SK-N-SH (cell line): ENCODE measurements around the gene MCF2L. TPM values are rescaled to one million over a fixed set of nuclear protein-coding genes. Genes with fewer than 3 reads are reported as not detected.
"Not testable (repeated sequence)": the region's sequence is repeated elsewhere in the genome, so short reads cannot be mapped to it uniquely, and the experiment has no call there.

Source experiments
- CTCF ChIA-PET: fragments of 300-600, 350-600 bp; formaldehyde crosslinking; extraction: SDS; loops from one replicate; lab custom pipeline; 2021; lab: Yijun Ruan, JAX
- POLR2A ChIA-PET: fragments of 350-600 bp; sonication (Branson Sonifier 250); formaldehyde crosslinking; extraction: SDS; loops from one replicate; lab custom pipeline; 2020; ENCODE audit warnings: antibody characterized with exemption, inconsistent platforms; lab: Yijun Ruan, JAX
- DNase-seq: peaks from one replicate; pipeline ENCODE4 v3.0.0; 2012
- H2AFZ ChIP-seq: fragments of 200-600 bp; sonication (generic); 2 replicates; pipeline ENCODE4 v1.8.1; 2016; ENCODE audit warnings: antibody characterized with exemption, mild to moderate bottlenecking, low read depth
- H3F3A ChIP-seq: fragments of 200-600 bp; sonication (generic); replicated peaks from 2 replicates; pipeline ENCODE3; 2016; ENCODE audit warnings: antibody characterized with exemption, mild to moderate bottlenecking; ENCODE audit not compliant: insufficient read depth
- H3K27ac ChIP-seq, 2 experiments: fragments of 200-500 bp in 1 of 2; fragments of 200-600 bp in 1 of 2; sonication (Bioruptor generic) in 1 of 2; sonication (generic), shearing (Covaris generic) in 1 of 2; 2 replicates each; pipeline versions ENCODE4 v1.5.1 to v1.6.1; 2014 to 2016; ENCODE audit warnings: low read depth in 2 of 2, inconsistent platforms in 1 of 2, low read length in 1 of 2, mild to moderate bottlenecking in 1 of 2, mixed read lengths in 1 of 2
- H3K27me3 ChIP-seq: fragments of 200-600 bp; sonication (generic), shearing (Covaris generic); 2 replicates; pipeline ENCODE4 v1.6.1; 2016; ENCODE audit warnings: mixed run types; ENCODE audit not compliant: insufficient read depth
- H3K36me3 ChIP-seq, 2 experiments: fragments of 200-500 bp in 1 of 2; fragments of 200-600 bp in 1 of 2; sonication (Bioruptor generic) in 1 of 2; sonication (generic) in 1 of 2; replicated peaks in 1 of 2; 2 replicates each; pipeline versions ENCODE3 to v1.5.1; 2014 to 2016; ENCODE audit warnings: low read length in 1 of 2, mild to moderate bottlenecking in 1 of 2; ENCODE audit not compliant: insufficient read depth in 2 of 2, control insufficient read depth in 1 of 2
- H3K4me1 ChIP-seq, 2 experiments: fragments of 200-500 bp in 1 of 2; fragments of 200-600 bp in 1 of 2; sonication (Bioruptor generic) in 1 of 2; sonication (generic), shearing (Covaris generic) in 1 of 2; 2 replicates each; pipeline versions ENCODE4 v1.5.1 to v1.6.1; 2014 to 2016; ENCODE audit warnings: low read depth in 1 of 2, low read length in 1 of 2, mixed run types in 1 of 2; ENCODE audit not compliant: insufficient read depth in 2 of 2, control insufficient read depth in 1 of 2
- H3K4me2 ChIP-seq: fragments of 200-600 bp; sonication (generic), shearing (Covaris generic); 2 replicates; pipeline ENCODE4 v1.6.1; 2017; ENCODE audit warnings: mixed run types
- H3K4me3 ChIP-seq, 2 experiments: fragments of 200-500 bp in 1 of 2; fragments of 200-600 bp in 1 of 2; sonication (Bioruptor generic) in 1 of 2; sonication (generic), shearing (Covaris generic) in 1 of 2; 2 replicates each; pipeline versions ENCODE4 v1.5.1 to v1.8.1; 2014 to 2016; ENCODE audit warnings: low read depth in 2 of 2, inconsistent platforms in 1 of 2, low read length in 1 of 2, mild to moderate bottlenecking in 1 of 2, mixed read lengths in 1 of 2, moderate library complexity in 1 of 2
- H3K79me2 ChIP-seq: fragments of 200-600 bp; sonication (generic); 2 replicates; pipeline ENCODE4 v1.8.1; 2017; ENCODE audit warnings: mild to moderate bottlenecking; ENCODE audit not compliant: insufficient read depth
- H3K9ac ChIP-seq: fragments of 200-600 bp; sonication (generic); 2 replicates; pipeline ENCODE4 v1.6.1; 2017; ENCODE audit warnings: mixed run types
- H3K9me2 ChIP-seq: fragments of 200-600 bp; sonication (generic); 2 replicates; pipeline ENCODE4 v1.6.1; 2017; ENCODE audit warnings: mixed run types
- H3K9me3 ChIP-seq: fragments of 200-600 bp; sonication (generic); 2 replicates; pipeline ENCODE4 v1.6.1; 2017; ENCODE audit warnings: mixed run types, mild to moderate bottlenecking, moderate library complexity
- H4K20me1 ChIP-seq: fragments of 200-600 bp; sonication (generic); 2 replicates; pipeline ENCODE4 v1.6.1; 2017; ENCODE audit warnings: mild to moderate bottlenecking, mixed run types; ENCODE audit not compliant: insufficient read depth
- CHD2 ChIP-seq: fragments of 150-350 bp; IDR thresholded peaks from 2 replicates; pipeline ENCODE4 v1.6.1; 2018; ENCODE audit warnings: low read length; ENCODE audit not compliant: partially characterized antibody
- ELF1 ChIP-seq: IDR thresholded peaks from 2 replicates; pipeline ENCODE4 v1.4.0; 2012
- EP300 ChIP-seq, 2 experiments: IDR thresholded peaks; 2 replicates each; pipeline versions ENCODE4 v1.4.0 to v1.6.1; 2012; ENCODE audit warnings: borderline replicate concordance in 1 of 2, low read depth in 1 of 2, low read length in 1 of 2
- EZH2phosphoT487 ChIP-seq: fragments of 200-600 bp; sonication (generic); IDR thresholded peaks from 2 replicates; pipeline ENCODE4 v1.6.1; 2017; ENCODE audit warnings: low read depth, mixed run types, mild to moderate bottlenecking, antibody characterized with exemption, moderate library complexity, borderline replicate concordance
- FOSL2 ChIP-seq: IDR thresholded peaks from 2 replicates; pipeline ENCODE4 v1.4.0; 2012; ENCODE audit warnings: low read depth, mild to moderate bottlenecking, moderate library complexity, borderline replicate concordance
- NFIC ChIP-seq: IDR thresholded peaks from 2 replicates; pipeline ENCODE4 v1.4.0; 2012; ENCODE audit warnings: borderline replicate concordance
- RFX5 ChIP-seq: IDR thresholded peaks from 2 replicates; pipeline ENCODE4 v1.6.1; 2012; ENCODE audit warnings: mild to moderate bottlenecking, improper control_type of control experiment, low read length
- RXRA ChIP-seq: IDR thresholded peaks from 2 replicates; pipeline ENCODE4 v1.4.0; 2012; ENCODE audit warnings: low read depth, mild to moderate bottlenecking, borderline replicate concordance
- YY1 ChIP-seq: IDR thresholded peaks from 2 replicates; pipeline ENCODE4 v1.4.0; 2012; ENCODE audit warnings: low read depth, mild to moderate bottlenecking
- WGBS: methylation state at CpG from one replicate; pipeline ENCODE4 v1.1.6; 2017; ENCODE audit warnings: low lambda C conversion rate; 5-methylcytosine and 5-hydroxymethylcytosine counted together
- polyA plus RNA-seq, 3 experiments: library from polyadenylated mRNA; depleted of rRNA; stranded (reverse); fragments of >200 nt; gene quantifications; 2 replicates each; pipeline ENCODE4 v1.2.3, GENCODE V29; 2012
- TF ChIP-seq, protein P1 (sequence below): IDR thresholded peaks from 2 replicates; pipeline ENCODE4 v1.4.0; 2012; ENCODE audit warnings: low read depth

Gene MCF2L
- polyA plus RNA-seq, 1 of the 3 experiments (the other 2 are of a cell fraction), result 0.56 TPM

DNA sequence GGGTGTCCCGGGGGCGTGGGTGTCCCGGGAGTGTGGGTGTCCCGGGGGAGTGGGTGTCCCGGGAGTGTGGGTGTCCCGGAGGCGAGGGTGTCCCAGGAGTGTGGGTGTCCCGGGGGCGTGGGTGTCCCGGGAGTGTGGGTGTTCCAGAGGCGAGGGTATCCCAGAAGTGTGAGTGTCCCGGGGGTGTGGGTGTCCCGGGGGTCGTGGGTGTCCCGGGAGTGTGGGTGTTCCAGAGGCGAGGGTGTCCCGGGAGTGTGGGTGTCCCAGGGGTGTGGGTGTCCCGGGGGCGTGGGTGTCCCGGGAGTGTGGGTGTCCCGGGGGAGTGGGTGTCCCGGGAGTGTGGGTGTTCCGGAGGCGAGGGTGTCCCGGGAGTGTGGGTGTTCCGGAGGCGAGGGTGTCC, 139.5 kb downstream of the MCF2L start:
- WGBS, result 80% methylated on average over 14 of the region's 27 CpGs
- H4K20me1 ChIP-seq, H3K4me1 ChIP-seq, H3K79me2 ChIP-seq, H3K4me2 ChIP-seq, H3K36me3 ChIP-seq, H3K9me3 ChIP-seq, H2AFZ ChIP-seq, H3K4me3 ChIP-seq, H3K27ac ChIP-seq, H3K9ac ChIP-seq, POLR2A ChIA-PET, H3F3A ChIP-seq, CTCF ChIA-PET, H3K9me2 ChIP-seq, DNase-seq: not testable (repeated sequence)
- H3K27me3 ChIP-seq, result peaks cover 12% of the 10 kb centered on the region

DNA sequence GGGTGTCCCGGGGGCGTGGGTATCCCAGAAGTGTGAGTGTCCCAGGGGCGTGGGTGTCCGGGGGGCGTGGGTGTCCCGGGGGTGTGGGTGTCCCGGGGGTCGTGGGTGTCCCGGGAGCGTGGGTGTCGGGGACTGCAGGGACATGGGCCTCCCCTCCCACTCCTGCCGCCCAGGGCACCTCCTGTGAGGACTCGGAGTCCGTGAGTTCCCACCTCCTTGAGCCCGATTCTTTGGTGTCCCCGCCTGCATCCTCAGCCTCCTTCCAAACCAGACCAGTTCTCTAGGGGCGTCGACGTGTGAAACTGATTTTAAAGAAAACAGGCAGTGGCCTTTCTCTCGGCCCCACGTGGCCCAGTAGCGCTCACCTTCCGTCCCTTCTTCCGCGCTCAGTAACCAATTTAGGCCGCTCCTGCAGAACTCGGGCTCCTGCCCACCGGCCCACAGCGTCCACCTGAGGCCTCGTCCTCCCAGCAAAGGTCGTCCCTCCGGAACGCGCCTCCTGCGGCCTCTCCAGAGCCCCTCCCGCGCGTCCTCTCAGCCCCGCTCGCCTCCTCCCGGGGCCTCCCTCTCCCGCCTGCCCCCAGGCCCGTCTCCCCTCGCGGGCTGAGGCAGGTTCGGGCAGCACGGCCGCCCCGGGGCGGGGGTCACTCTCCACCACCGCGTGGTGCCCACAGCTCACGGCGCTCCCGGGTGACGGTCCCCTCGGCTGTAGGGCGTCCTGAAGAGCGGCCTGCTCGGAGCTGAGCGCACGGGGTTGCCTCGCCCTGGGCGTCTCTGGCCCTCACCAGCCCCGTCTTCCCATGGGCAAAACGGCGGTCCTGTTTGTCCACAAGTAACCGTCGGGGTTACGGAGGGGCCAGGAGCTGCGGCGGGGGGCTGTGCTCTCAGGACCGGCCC, 140.4 kb downstream of the MCF2L start:
- H3K9me3 ChIP-seq, result no peaks in the 10 kb centered on the region
- H4K20me1 ChIP-seq, result no peaks in the 10 kb centered on the region
- no peaks in the 10 kb centered on the region for H3K79me2 ChIP-seq
- peaks cover 12% of the 10 kb centered on the region for H3K27me3 ChIP-seq
- POLR2A ChIA-PET, result no interaction called here
- H3K4me2 ChIP-seq, result no peak overlapping the region
- no peak for TF ChIP-seq CHD2
- TF ChIP-seq FOSL2, result no peak
- no peak for TF ChIP-seq ELF1
- no peak for TF ChIP-seq RFX5
- no peak for TF ChIP-seq RXRA
- TF ChIP-seq, protein P1, sequence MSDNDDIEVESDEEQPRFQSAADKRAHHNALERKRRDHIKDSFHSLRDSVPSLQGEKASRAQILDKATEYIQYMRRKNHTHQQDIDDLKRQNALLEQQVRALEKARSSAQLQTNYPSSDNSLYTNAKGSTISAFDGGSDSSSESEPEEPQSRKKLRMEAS, result no peak
- no peak for TF ChIP-seq NFIC
- no peak for TF ChIP-seq EP300 (IDR thresholded peaks at IDR 0.05; ENCODE audit: borderline replicate concordance in 1 of 2, low read depth in 1 of 2, low read length in 1 of 2)
- TF ChIP-seq YY1, result no peak
- no peak for TF ChIP-seq EZH2phosphoT487
- H3K27ac ChIP-seq, result no peak overlapping the region
- CTCF ChIA-PET, result no interaction called here
- H3K4me3 ChIP-seq, result no peak overlapping the region
- 63% methylated on average over 54 of the region's 73 CpGs for WGBS
- no peak overlapping the region for H3K9ac ChIP-seq
- no peak for DNase-seq
- H2AFZ ChIP-seq, result no peak overlapping the region
- peaks cover 0 to 2% of the 10 kb centered on the region in 2 experiments; a peak in 1 of 4 replicates for H3K4me1 ChIP-seq
- H3F3A ChIP-seq, result no peaks in the 10 kb centered on the region
- no peaks in the 10 kb centered on the region for H3K9me2 ChIP-seq
- no peaks in the 10 kb centered on the region for H3K36me3 ChIP-seq
